GM10248 (cell line): ENCODE results near the gene ARMH3.

Experiments used
- CTCF ChIA-PET: fragments of 300-600 bp; sonication (Branson Sonifier 250); formaldehyde crosslinking; extraction: SDS; loops from one replicate; lab custom pipeline; 2021; ENCODE audit warnings: antibody characterized with exemption; lab: Yijun Ruan, JAX
- POLR2A ChIA-PET: fragments of 350-650 bp; sonication (Branson Sonifier 250); formaldehyde crosslinking; extraction: SDS; loops from one replicate; lab custom pipeline; 2020; ENCODE audit warnings: antibody characterized with exemption; lab: Yijun Ruan, JAX
- DNase-seq: peaks from one replicate; pipeline ENCODE4 v3.0.0; 2012; ENCODE audit errors: extremely low spot score
- CTCF ChIP-seq: IDR thresholded peaks from 2 replicates; pipeline ENCODE4 v1.5.1; 2012; ENCODE audit warnings: mild to moderate bottlenecking, low read depth; ENCODE audit errors: extremely low read depth, missing control alignments, control extremely low read depth

Gene ARMH3

GRCh38 chr10:101830322-101831168, 225.4 kb downstream of the ARMH3 start:
- ChIA-PET POLR2A (interaction anchor here (1.3 kb wide), 1 partner anchor 12 kb away, joined by 5 read pairs; the partner anchor contains the start of gene OGA), CTCF (interaction anchor here (0.9 to 22.9 kb wide), 3 partner anchors 10 to 242 kb away, joined by 3 to 484 read pairs (median 33); partner anchors contain the start of genes HPS6 and OGA)
- no peak for TF ChIP-seq CTCF
- DNase-seq: peak; percentile 88

- TF ChIP-seq CTCF: no peak
- CTCF ChIA-PET: interaction anchor here (0.8 to 22.9 kb wide), 4 partner anchors 11 to 242 kb away, joined by 3 to 484 read pairs (median 18); partner anchors contain the start of genes HPS6 and OGA
- peak; percentile 95 for DNase-seq
- POLR2A ChIA-PET: interaction anchor here (1.3 kb wide), 1 partner anchor 11 kb away, joined by 5 read pairs; the partner anchor contains the start of gene OGA
Observed at GRCh38 chr10:101829561-101830315, 226.2 kb downstream of the ARMH3 start.

- DNase-seq: no peak
- no peak for TF ChIP-seq CTCF
- ChIA-PET POLR2A (interaction anchor here (1.3 to 1.4 kb wide), 2 partner anchors 11 kb away, joined by 3 to 5 read pairs; partner anchors contain the start of gene OGA), CTCF (interaction anchor here (0.8 to 22.9 kb wide), 5 partner anchors 10 to 243 kb away, joined by 3 to 484 read pairs (median 16); partner anchors contain the start of gene HPS6)
Observed at GRCh38 chr10:101828766-101829551, 227.0 kb downstream of the ARMH3 start.

- ChIA-PET CTCF (interaction anchor here (1.0 to 10.7 kb wide), 4 partner anchors 8 to 182 kb away, joined by 3 to 66 read pairs (median 14); no protein-coding TSS in a partner anchor), POLR2A (interaction anchor here (1.4 kb wide), 1 partner anchor 10 kb away, joined by 3 read pairs; the partner anchor contains the start of gene OGA)
- no peak for DNase-seq
- TF ChIP-seq CTCF: no peak
Observed at GRCh38 chr10:101827919-101828600, 227.9 kb downstream of the ARMH3 start.

GRCh38 chr10:101826852-101827434, 229.0 kb downstream of the ARMH3 start:
- ChIA-PET CTCF (interaction anchor here (0.8 to 10.7 kb wide), 6 partner anchors 9 to 183 kb away, joined by 3 to 66 read pairs (median 8); partner anchors contain the start of gene OGA), POLR2A (interaction anchor here (1.0 to 1.4 kb wide), 2 partner anchors 9 kb away, joined by 3 read pairs; partner anchors contain the start of gene OGA)
- no peak for DNase-seq
- TF ChIP-seq CTCF: no peak
